Measurements from ENCODE around the gene ST3GAL4.
"Not testable (repeated sequence)": the region's sequence is repeated elsewhere in the genome, so short reads cannot be mapped to it uniquely, and the experiment has no call there.

Gene ST3GAL4

DNA sequence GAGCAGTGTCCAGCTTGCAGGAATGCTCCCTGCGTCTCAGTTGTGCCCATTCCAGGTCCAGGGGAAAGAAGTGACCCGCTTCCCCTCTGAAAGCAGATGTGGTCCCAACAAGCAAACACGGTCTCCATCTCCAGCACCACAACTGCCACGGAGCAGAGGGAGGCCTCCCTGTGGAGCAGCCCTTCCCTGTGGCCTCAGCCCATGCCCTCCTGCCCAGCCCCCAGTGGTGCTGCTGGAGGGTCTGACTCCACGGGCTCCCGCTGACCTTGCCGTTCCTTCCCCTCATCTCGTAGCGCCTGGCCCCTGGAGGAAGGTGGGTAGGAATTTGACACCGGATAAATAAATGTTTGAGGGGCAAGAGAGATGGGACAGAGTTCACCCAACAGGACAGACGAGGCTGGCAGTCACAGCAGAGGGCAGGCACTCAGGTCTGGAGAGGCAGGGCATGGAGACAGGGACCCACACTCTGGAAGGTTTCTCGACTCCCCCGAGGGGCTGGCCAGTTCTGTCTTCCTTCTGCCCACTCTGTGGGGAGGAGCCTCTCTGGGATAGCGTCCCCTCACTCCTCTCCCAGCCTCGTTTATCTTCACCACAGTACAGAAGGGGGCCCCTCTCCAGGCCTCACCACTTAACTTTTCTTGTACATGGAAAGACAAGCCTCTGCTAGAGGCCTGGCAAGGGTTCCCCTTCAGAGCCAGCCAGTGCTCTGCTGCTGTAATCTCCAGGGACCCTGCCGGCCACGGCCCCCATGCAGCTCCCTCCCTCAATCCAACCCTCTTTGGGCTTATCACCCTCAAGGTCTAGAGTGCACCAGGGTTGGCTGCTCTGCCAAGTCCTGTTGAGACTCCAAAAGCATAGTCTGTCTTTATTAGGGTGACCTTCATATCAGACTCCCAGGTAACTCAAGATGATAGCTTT is 7.5 kb upstream of the ST3GAL4 start:
- DNase-seq: no peak

DNA sequence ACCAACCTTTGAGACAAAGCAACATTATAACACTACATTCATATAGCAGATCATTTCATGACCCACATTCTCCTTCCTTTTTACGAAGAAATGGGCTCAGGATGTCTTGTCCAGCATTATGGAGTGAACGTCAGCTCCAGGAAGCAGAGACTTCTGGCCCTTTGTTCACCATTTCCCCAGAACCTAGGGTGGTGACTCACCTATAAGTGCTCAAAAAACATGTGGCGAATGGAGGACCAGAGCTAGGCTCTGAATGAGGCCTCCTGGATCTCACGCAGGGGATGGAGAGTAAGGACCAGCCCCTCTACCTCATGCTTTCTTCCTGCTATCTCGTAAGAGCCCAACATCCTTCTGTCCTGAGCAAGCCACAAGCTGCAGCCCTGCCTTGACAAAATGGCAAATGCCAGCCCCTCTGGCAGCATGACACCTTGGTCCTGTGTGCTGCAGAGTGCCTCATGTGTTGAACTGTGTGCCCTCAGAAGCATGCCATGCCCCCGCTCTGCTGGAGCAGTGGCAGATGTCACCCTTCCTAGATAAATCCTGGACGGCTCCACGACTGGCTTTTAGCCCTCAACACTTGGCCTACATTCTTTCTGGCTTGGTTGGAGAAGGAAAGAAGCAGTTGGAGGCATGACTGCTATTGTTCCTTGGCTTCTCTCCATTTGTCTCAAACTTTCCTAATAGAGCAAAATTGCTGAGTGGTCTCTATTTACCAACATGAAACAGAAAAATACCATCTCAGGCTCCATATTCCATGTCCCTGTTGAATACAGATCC is 6.5 kb upstream of the ST3GAL4 start:
- DNase-seq: no peak

DNA sequence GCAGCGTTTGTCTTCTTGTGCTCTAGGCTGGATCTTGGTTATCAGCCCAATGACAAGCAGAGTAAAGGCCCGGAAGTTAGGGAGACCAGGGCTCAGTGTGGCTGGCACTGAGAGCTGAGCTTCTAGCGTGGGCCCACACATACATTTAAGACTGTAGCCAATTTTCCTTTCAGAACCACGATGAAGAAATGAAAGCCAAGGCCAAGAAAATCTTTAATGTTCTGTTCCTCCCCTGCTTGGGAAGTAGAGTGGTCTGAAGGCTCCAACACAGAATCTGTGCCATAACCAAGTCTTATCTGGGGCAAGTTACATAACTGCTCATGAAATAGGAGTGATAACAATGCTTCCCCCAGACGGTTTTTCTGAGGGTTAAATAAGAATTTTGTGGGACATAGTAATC is 4.7 kb upstream of the ST3GAL4 start:
- DNase-seq: no peak

DNA sequence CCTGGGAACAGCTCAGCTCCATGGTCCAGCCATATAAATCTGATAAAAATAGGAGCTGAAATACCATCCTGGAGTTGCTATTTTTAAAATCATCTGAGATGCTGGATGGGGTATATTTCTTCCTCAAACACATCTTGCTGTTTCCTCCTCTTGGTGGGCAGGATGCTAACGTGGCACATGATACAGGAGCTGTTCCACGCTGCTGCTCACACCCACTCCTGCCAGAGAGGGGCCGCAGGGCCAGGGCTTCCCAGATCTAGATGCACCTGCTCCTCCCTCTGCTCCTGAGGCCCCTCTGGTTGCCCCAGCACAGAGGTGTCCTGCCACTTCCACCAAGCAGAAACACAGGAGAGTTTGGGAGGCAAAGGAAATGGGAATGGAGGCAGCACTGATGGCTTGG is 3.3 kb upstream of the ST3GAL4 start:
- DNase-seq: no peak

DNA sequence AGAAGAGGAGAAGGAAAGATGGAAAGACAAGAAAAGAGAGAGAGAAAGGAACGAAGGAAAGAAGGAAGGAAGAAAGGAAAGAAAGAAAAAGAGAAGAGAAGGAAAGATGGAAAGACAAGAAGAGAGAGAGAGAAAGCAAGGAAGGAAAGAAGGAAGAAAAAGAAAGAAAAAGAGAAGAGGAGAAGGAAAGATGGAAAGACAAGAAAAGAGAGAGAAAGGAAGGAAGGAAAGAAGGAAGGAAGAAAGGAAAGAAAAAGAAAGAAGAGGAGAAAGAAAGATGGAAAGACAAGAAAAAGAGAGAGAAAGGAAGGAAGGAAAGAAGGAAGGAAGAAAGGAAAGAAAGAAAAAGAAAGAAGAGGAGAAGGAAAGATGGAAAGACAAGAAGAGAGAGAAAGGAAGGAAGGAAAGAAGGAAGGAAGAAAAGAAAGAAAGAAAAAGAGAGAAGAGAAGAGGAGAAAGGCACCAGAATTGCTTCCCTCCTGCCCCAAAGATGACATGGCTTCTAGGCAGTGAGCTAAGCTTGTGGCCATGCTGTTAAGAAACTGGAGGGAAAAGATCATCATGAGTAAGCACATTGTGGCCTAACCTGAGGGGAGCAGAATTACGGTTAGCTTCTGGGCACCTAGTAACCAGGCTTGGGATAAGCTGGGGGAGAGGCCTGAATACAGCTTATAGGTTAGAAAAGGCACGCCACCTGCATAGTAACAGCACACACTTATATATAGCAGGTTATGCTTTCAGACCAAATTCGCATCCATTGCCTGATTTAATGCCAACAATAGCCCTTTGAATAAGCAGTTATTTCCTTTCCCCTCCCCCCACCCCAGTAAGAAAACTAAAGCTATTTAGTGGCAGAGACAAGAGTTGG is 2.3 kb upstream of the ST3GAL4 start:
- peak; percentile 79 for DNase-seq

DNA sequence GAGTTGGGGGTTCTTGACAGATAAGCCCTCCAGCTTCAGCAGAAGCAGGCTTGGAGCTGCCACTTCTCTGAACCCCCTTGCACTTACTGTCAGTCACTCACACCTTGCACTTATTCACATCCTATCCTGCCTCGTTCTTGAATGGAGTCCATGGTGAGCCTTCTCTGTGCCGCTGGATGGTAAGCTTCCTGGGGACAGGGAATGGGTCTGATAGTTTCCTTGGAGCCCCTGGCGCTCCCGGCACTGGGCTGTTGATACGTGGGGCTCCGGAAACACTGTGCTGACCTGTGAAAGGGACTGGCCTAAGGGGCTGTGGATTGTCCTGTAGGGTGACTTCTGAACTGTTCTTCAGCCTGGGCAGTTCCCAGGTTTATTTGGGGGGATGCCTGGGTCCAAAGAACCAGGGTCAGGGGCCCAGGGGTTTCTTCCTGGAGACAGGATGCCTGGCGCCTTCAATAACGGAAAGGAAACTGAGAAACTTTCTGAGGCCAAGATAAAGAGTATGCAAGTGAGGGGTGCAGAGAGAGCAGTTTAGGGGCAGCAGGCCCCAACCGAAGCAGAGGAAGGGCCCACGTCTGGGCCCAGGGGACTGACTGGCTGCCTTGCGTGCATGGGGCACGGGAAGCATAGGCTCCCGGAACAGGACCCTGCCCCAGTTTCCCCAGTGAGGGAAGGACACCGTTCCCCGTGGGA is 709 bp upstream of the ST3GAL4 start:
- peak; percentile 21 for DNase-seq

DNA sequence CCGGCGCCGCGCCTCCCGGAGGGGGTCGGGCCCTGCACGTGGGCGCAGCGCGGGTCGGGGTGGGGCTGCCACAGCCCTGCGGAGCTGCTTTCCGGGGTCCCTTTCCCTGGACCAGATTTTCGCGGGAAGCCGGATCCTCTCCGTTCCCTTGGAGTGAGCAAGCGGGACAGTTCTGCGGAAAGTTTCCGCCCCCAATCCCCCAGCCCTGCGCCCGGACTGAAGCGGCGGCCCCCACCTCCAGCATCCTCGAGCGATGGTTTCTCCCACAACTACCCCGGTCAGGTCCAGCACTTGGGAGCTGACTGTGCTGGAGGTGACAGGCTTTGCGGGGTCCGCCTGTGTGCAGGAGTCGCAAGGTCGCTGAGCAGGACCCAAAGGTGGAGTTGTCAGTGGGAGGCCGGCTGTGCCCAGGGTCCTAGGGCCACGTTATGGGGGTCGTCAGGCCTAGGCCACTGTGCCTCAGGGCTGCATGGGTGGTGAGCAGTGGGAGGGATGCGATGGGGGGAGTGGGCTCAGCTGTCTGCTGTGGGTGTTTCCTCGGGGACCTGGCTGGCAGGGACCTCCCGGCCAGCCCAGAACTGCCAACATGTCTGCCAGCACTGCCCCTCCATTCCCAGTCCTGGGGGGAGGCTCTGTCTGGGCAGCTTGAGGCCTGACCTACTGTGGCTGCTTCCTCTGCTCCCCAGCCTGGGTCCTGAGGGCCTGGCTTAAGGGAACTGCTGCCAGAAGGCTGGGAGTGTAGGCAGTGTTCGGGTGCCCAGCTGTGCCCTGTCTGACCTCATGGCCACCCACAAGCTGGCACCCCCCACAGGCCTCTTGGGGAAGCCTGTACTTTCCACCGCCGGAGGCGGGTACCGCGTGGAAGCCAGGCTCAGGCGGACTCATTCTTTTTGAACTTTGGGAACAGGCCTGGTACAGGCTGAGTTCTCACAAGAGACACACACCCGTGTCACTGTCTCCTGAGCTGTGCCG is 726 bp downstream of the ST3GAL4 start:
- no peak for DNase-seq

DNA sequence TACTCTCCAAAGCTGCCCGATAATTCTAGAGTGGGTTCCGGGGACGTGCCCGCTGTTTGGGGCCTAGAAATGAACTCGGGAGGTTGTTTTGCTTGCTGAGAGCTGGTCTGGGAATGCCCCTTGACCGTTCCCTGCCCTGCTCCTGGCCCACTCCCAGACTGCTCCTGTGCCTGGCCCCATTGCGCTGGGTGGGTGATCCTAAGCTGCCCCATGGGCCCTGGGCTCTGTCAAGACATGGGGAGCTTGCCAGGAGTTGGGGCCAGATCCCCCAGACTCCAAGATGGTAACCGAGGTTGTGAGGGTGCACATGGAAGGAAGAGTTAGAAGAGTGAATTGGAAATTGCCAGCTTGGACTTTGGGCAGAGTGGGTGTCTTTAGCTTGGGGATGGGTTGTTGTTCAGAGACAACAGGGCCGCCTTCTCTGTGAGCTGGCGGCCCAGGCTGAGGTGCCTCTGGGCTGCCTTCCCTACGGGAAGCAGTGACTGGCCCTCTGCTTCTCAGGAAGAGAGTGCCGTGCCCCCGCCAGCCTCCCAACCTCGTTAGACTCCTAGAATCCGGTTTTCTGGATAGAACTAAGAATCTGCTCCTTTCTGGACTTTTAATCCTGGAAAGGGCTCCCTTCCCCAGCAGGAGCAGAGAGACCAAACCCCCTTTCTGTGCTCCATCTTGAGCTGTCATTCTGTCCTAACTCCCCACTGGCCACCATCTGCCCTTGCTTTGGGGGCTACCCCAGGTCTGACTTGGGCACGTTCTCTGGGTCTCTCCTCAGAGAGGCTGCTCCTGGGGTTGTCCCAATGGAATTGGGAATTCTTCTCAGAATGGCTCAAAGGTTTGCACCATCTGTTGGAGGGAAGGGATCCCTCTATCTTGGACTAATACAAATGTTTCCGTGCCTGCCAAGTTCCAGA is 1.8 kb downstream of the ST3GAL4 start:
- no peak for DNase-seq

DNA sequence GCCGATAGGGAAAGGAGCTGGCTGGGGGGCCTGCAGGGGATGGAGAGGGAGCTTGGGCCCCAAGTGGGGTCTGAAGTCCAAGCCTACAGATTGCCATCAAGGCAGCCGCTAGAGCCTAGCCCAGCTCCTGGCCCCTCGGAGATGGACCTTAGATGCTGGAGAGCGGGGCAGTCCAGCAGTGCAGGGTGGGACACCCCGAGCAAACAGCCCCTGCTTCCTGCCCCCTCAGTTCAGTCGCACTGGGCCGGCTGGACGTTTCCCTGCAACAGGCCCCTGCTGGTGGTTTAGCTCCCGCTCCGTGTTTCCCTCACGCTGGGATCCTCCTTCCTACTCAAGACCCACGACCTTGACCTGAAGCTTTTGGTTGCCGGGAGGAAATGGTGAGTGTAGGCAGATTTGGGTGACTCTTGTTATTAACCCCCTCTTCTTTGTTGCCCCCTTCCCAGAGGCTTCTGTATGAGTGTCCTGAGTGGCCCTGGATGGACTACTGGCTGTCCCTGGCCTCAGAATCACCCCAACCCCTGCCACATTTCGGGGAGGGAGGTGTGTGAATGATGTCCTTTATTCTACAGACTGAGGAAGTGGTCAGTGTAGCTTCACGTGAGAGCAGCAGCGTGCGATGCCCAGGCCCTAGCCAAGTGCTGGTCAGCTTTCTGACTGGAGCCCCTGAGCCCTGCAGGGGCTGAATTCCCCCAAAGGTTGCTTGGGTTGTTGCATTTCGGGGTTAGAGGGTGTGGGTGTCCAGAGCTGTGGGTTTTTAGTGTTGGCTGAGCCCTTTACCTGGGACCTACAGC is 2.7 kb downstream of the ST3GAL4 start:
- no peak for DNase-seq

DNA sequence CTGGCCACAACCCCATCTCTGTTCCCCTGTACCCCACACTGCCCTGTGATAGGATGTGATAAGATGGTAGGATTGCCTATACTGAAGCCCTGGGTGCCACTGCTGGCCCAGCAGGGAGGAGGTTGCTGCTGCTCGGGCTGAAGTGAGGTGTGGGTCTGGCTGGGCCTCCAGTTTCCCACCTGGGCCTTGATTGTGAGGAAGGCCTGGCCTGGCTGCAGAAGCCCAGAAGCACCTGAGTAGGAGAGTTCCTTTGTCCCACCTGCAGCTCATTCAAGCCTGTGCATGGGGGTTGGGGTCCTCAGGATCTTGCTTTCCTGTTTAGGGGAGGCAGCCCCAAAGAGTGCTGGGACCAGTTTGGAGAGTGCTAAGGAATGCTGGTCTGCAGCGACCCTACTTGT is 3.3 kb downstream of the ST3GAL4 start:
- DNase-seq: no peak

DNA sequence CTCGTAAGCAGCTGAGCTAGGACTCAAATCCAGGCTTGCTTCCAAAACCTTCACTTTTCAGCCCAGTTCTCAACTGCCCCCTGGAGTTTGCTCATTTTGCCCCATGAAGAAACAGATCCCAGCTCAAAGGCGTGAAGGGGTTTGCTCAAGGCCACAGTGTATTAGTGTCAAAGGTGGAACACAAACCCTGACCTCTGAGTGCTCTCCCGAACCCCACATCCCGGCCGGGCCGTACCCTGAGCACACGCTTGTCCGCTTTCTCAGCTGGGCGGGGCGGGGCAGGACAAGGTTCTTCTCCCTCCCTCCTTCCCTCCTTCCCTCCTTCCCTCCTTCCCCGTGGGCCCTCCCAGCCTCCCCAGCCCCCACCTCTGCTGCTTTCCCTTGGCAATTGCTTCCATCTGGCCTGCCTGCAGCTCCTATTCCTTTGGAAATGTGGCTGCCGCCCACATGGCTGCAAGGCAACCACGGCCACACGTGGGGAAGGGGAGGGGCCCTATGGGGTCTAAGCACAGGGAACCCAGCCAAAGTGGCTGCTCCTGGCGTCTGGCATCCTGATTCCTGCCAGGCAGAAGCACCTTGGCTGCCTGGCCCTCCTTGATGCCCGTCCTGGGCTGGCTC is 4.1 kb downstream of the ST3GAL4 start:
- DNase-seq: no peak

DNA sequence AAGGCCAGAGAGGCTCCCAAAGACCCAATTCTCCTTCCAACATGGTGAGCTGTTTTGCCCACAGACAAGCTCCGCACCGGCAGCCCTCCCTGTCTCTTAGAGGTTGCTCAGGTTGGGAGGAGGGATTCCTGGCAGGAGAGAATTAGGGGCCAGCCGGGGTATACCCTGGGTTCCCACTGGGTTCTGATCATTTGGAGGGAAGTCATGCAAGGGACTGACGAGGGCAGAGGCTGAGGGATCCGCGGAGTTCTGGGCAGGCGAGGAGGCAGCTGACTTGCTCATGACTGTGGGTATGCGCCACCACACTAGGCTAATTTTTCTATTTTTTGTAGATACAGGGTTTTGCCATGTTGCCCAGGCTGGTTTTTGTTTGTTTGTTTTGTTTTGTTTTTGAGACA is 4.6 kb downstream of the ST3GAL4 start:
- no peak for DNase-seq

DNA sequence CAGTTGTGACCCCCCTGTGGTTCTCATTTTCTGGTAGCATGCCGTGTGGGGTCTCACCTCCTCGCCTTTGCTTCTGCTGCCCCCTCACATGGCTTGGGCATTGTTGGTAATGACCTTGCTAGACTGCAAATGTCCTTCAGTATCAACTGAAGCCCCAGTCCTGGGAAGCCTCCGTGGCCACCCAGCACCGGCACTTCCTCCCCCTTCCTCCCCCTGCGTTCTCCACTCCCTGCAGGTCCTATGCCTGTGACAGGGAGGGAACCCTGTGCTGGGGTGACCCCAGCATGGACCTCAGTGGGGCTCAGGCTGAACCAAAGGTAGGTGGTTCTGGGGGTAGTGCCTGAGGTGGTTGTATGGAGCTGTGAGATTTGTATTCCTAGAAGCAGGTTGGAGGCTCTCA is 5.9 kb downstream of the ST3GAL4 start:
- no peak for DNase-seq

DNA sequence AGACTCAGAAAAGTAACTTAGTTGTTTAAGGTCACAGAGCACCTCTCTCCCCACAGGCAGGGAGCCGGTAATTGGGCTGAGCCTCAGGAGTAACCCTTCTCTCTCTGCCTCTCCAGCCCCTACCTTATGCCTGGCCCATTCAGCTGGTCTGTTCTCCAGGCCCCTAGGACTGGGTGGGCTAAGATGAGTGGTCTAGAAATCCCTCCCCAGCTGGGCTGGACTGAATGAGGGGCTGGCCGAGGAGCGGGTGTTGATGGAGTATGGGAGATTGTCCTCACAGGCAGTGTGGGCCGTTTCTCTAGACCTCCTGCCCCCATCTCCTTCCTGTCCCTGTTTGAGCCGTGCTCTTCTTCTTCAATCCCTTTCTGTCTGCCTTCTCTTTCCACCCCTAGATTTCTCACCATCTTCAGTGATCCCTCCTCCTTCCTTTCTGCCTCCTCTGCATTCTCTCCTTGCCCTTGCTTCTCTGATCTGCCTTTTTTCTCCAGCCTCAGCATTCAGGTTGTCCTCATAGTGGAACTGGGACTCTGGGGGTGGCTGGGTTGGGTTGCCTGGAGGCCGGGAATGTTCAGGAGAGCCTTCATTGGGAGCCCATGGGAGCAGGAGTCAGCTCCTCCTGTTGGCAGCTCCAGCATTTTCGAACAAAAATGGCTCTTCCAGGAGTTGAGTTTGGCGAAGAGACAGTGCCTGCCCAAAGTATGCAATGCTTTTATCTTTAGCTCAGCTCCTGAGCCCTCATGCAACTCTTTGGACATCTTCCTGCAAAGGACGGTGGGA is 7.6 kb downstream of the ST3GAL4 start:
- no peak for DNase-seq

DNA sequence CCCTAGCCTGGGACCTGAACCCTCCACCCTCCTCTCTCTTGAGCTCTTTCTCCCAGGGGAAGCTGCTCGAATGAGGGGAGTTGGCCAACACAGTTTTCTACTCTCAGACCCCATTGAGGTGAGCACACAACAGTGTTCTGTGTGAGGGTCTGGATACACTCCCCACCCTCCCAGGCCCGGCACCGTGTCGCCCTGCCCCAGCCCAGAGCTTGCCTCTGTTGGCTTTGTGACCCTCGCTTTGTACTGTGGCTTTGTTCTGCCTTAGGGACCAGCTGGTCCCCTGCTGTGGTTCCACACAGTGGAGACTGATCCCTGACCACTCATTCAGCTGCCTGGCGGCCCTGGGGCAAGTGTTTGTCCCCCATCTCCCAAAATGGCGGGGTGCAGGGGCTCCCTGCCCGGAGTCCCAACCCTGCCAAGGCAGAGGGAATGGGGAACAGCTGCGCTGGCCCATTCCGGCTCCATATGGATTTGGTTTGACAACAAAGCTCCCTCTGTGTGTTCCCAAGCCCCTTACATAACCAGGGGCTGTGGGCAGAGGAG is 8.3 kb downstream of the ST3GAL4 start:
- no peak for DNase-seq

DNA sequence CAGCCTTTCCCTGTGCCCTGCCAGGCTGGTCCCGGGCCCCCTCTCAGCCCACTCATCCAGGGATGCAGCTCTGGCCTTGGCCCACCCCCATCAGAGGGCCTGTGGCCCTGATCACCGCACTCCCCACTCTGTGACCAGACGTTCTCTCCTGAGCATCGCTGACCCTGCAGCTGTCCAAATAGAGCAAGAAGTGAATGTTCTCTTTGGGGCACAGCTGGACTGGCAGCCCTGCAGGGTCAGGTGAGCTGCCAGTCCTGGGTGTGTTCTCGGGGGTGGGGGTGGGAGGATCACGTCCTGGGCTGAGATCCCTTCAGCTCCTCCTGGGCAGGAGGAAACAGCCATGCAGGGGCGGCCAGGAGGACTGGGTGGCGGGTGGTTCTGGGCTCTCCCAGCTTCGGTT is 9.2 kb downstream of the ST3GAL4 start:
- not testable (repeated sequence) for DNase-seq

DNA sequence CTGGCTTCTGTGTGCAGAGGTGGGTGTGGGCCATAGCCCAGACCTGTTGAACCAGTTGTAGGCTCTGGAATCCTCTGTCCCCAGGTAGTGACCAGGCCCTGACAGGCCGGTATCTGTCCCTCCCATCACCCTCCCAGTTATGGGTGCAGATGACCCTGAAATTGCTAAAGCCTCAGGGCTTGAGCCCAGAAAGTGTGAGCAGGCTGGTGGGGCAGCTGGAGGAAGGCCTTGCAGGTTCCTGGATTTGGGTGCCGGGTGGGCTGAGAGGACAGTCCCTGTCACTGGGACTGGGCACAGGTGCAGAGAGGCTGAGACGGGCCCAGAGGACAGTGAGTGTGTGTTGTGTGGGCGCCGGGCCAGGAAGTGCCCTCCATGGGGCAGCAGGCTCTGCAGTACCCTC is 10.0 kb downstream of the ST3GAL4 start:
- DNase-seq: not testable (repeated sequence)

Data from activated CD4-positive, alpha-beta T cell treated with anti-CD3 and anti-CD28 coated beads, Interleukin-2, amount 50 U/mL, for 16 hours (primary cell).